H1 (cell line): ENCODE measurements around the gene CAPN3. TPM values are rescaled to one million over a fixed set of nuclear protein-coding genes. Genes with fewer than 3 reads are reported as not detected.

Experiments used
- CTCF ChIA-PET: fragments of 300-600 bp; sonication (Branson Sonifier 250); formaldehyde crosslinking; loops from one replicate; lab custom pipeline; 2021; ENCODE audit not compliant: partially characterized antibody; lab: Charles Lee
- POLR2A ChIA-PET: fragments of 300-600 bp; sonication (Branson Sonifier 250); formaldehyde crosslinking; loops from one replicate; lab custom pipeline; 2021; ENCODE audit warnings: inconsistent platforms; ENCODE audit not compliant: partially characterized antibody; lab: Charles Lee
- DNase-seq, 2 experiments: peaks; one replicate each; pipeline versions ENCODE4 v3.0.0 to v3.0.0-alpha.2; 2010 to 2022; ENCODE audit warnings: low spot score in 2 of 2, low read depth in 1 of 2, mixed read lengths in 1 of 2
- FAIRE-seq: peaks from 2 replicates; lab custom pipeline; 2011; peaks lifted over from hg19 to GRCh38; lab: Jason Lieb, UNC
- H2AFZ ChIP-seq: 2 replicates; pipeline ENCODE4 v1.8.1; 2012; ENCODE audit warnings: low read length, inconsistent platforms
- H2AK5ac ChIP-seq: 2 replicates; pipeline ENCODE4 v1.6.1; 2013; ENCODE audit warnings: low read depth, low read length
- H2BK120ac ChIP-seq: replicated peaks from 2 replicates; pipeline ENCODE3; 2013; ENCODE audit warnings: low read depth, low read length, inconsistent platforms
- H2BK12ac ChIP-seq: 2 replicates; pipeline ENCODE4 v1.6.1; 2013; ENCODE audit warnings: low read depth, low read length
- H2BK15ac ChIP-seq: 2 replicates; pipeline ENCODE4 v1.6.1; 2013; ENCODE audit warnings: low read length
- H2BK20ac ChIP-seq: 2 replicates; pipeline ENCODE4 v1.6.1; 2013; ENCODE audit warnings: low read length
- H2BK5ac ChIP-seq: 2 replicates; pipeline ENCODE4 v1.6.1; 2013; ENCODE audit warnings: low read depth, low read length
- H3K14ac ChIP-seq: 2 replicates; pipeline ENCODE4 v1.6.1; 2013; ENCODE audit warnings: inconsistent platforms; ENCODE audit not compliant: insufficient read length
- H3K18ac ChIP-seq: 2 replicates; pipeline ENCODE4 v1.6.1; 2013; ENCODE audit warnings: low read length; ENCODE audit errors: extremely low read depth
- H3K23ac ChIP-seq: 2 replicates; pipeline ENCODE4 v1.6.1; 2013; ENCODE audit warnings: inconsistent platforms; ENCODE audit not compliant: insufficient read length
- H3K23me2 ChIP-seq: 2 replicates; pipeline ENCODE4 v1.6.1; 2013; ENCODE audit warnings: low read depth, low read length
- H3K27ac ChIP-seq: 2 replicates; pipeline ENCODE4 v1.6.1; 2011; ENCODE audit warnings: low read depth, low read length, inconsistent platforms
- H3K27me3 ChIP-seq, 4 experiments: replicated peaks in 1 of 4; 1 replicate in 1 of 4; 2 replicates in 3 of 4; pipeline versions ENCODE4 v1.6.1 to v1.8.1; 2011 to 2013; ENCODE audit warnings: low read length in 3 of 4, mild to moderate bottlenecking in 3 of 4, inconsistent platforms in 2 of 4, mixed read lengths in 2 of 4, moderate library complexity in 1 of 4; ENCODE audit not compliant: control insufficient read depth in 3 of 4, insufficient read depth in 3 of 4; ENCODE audit errors: extremely low read depth in 1 of 4
- H3K36me3 ChIP-seq, 4 experiments: 2 replicates each; pipeline versions ENCODE4 v1.6.1 to v1.8.1; 2011 to 2013; ENCODE audit warnings: mild to moderate bottlenecking in 4 of 4, low read length in 3 of 4, moderate library complexity in 2 of 4, control low read depth in 1 of 4, inconsistent platforms in 1 of 4; ENCODE audit not compliant: insufficient read depth in 4 of 4, control insufficient read depth in 2 of 4
- H3K4ac ChIP-seq: replicated peaks from 2 replicates; pipeline ENCODE3; 2013; ENCODE audit warnings: low read length, low read depth, mixed read lengths, inconsistent platforms; ENCODE audit not compliant: insufficient read length
- H3K4me1 ChIP-seq, 4 experiments: replicated peaks in 1 of 4; 1 replicate in 1 of 4; 2 replicates in 3 of 4; pipeline versions ENCODE4 v1.6.1 to v1.8.1; 2011 to 2013; ENCODE audit warnings: low read length in 3 of 4, inconsistent platforms in 2 of 4, mixed read lengths in 1 of 4; ENCODE audit not compliant: insufficient read depth in 4 of 4, control insufficient read depth in 3 of 4
- H3K4me2 ChIP-seq, 2 experiments: 2 replicates each; pipeline versions ENCODE4 v1.6.1 to v1.8.1; 2011 to 2013; ENCODE audit warnings: low read depth in 2 of 2, low read length in 2 of 2, control low read depth in 1 of 2, inconsistent platforms in 1 of 2, mild to moderate bottlenecking in 1 of 2; ENCODE audit not compliant: insufficient read depth in 1 of 2
- H3K4me3 ChIP-seq, 4 experiments: fragments of 200-600, 300-600 bp in 1 of 4; sonication (generic), shearing (Covaris generic), sonication (Bioruptor Twin) in 1 of 4; 2 replicates each; pipeline versions ENCODE4 v1.5.1 to v1.8.1; 2011 to 2016; ENCODE audit warnings: low read length in 4 of 4, low read depth in 3 of 4, control low read depth in 2 of 4, inconsistent platforms in 2 of 4, mild to moderate bottlenecking in 2 of 4, mixed read lengths in 1 of 4, moderate library complexity in 1 of 4; ENCODE audit not compliant: insufficient read depth in 2 of 4; ENCODE audit errors: extremely low read depth in 1 of 4
- H3K56ac ChIP-seq: replicated peaks from 2 replicates; pipeline ENCODE3; 2013; ENCODE audit warnings: low read depth, mild to moderate bottlenecking, mixed read lengths, low read length, inconsistent platforms; ENCODE audit not compliant: insufficient read length
- H3K79me1 ChIP-seq: 2 replicates; pipeline ENCODE4 v1.6.1; 2013; ENCODE audit warnings: low read depth, low read length, control low read depth
- H3K79me2 ChIP-seq, 2 experiments: 2 replicates each; pipeline versions ENCODE4 v1.6.1 to v1.8.1; 2012 to 2013; ENCODE audit warnings: low read length in 2 of 2, mild to moderate bottlenecking in 2 of 2, inconsistent platforms in 1 of 2; ENCODE audit not compliant: insufficient read depth in 2 of 2, control insufficient read depth in 1 of 2
- H3K9ac ChIP-seq, 4 experiments: replicated peaks in 1 of 4; 1 replicate in 1 of 4; 2 replicates in 3 of 4; pipeline versions ENCODE4 v1.6.1 to v1.8.1; 2011 to 2013; ENCODE audit warnings: low read depth in 3 of 4, low read length in 3 of 4, control low read depth in 2 of 4, mild to moderate bottlenecking in 2 of 4, moderate library complexity in 2 of 4, inconsistent platforms in 1 of 4; ENCODE audit errors: extremely low read depth in 1 of 4
- H3K9me3 ChIP-seq, 2 experiments: 2 replicates each; pipeline versions ENCODE4 v1.6.1 to v1.8.1; 2012 to 2013; ENCODE audit warnings: mild to moderate bottlenecking in 2 of 2, moderate library complexity in 2 of 2, control low read depth in 1 of 2, inconsistent platforms in 1 of 2, low read depth in 1 of 2, low read length in 1 of 2, mixed read lengths in 1 of 2; ENCODE audit not compliant: insufficient read depth in 2 of 2
- H4K20me1 ChIP-seq, 2 experiments: replicated peaks in 1 of 2; 2 replicates each; pipeline versions ENCODE3 to v1.8.1; 2011 to 2013; ENCODE audit warnings: inconsistent platforms in 2 of 2, low read length in 2 of 2, mild to moderate bottlenecking in 1 of 2; ENCODE audit not compliant: insufficient read depth in 2 of 2, control insufficient read depth in 1 of 2
- H4K5ac ChIP-seq: 2 replicates; pipeline ENCODE4 v1.6.1; 2013; ENCODE audit warnings: low read length, low read depth, mixed read lengths, inconsistent platforms; ENCODE audit not compliant: insufficient read length
- H4K8ac ChIP-seq: 2 replicates; pipeline ENCODE4 v1.8.0; 2013; ENCODE audit warnings: mild to moderate bottlenecking, moderate library complexity, low read length, inconsistent platforms; ENCODE audit not compliant: insufficient read depth; ENCODE audit errors: extremely low read depth
- H4K91ac ChIP-seq: replicated peaks from 2 replicates; pipeline ENCODE3; 2013; ENCODE audit warnings: low read length, mixed read lengths, inconsistent platforms; ENCODE audit not compliant: insufficient read length
- ASH2L ChIP-seq: fragments of 200-600, 300-600 bp; sonication (generic); IDR thresholded peaks from one replicate; pipeline ENCODE4 v1.7.1; 2017; ENCODE audit warnings: low read length
- CBX8 ChIP-seq: fragments of 300-800, 300-1000 bp; sonication (generic); IDR thresholded peaks from 2 replicates; pipeline ENCODE4 v1.7.1; 2016; ENCODE audit warnings: low read depth, low read length, borderline replicate concordance
- GTF2F1 ChIP-seq: IDR thresholded peaks from 2 replicates; pipeline ENCODE4 v1.6.1; 2012; ENCODE audit warnings: low read depth, low read length, improper control_type of control experiment, borderline replicate concordance
- HDAC2 ChIP-seq, 2 experiments: fragments of 300-600 bp in 1 of 2; sonication (generic) in 1 of 2; IDR thresholded peaks; 2 replicates each; pipeline ENCODE4 v1.6.1; 2011 to 2012; ENCODE audit warnings: low read depth in 2 of 2, low read length in 2 of 2, mild to moderate bottlenecking in 2 of 2, moderate library complexity in 2 of 2, borderline replicate concordance in 1 of 2, inconsistent platforms in 1 of 2
- HDAC6 ChIP-seq: IDR thresholded peaks from one replicate; pipeline ENCODE4 v1.7.1; 2012; ENCODE audit warnings: low read depth, mild to moderate bottlenecking, inconsistent platforms, low read length, moderate library complexity
- JUN ChIP-seq: IDR thresholded peaks from 2 replicates; pipeline ENCODE4 v1.6.1; 2011; ENCODE audit warnings: low read depth, mild to moderate bottlenecking, improper control_type of control experiment, low read length
- NANOG ChIP-seq: IDR thresholded peaks from 2 replicates; pipeline ENCODE4 v1.6.1; 2011; ENCODE audit warnings: low read length, low read depth, mild to moderate bottlenecking, inconsistent platforms; ENCODE audit not compliant: insufficient read depth, poor library complexity, severe bottlenecking
- PHF8 ChIP-seq: fragments of 200-600 bp; sonication (generic); conservative IDR thresholded peaks from 2 replicates; pipeline ENCODE4 v1.7.1; 2012; ENCODE audit warnings: low read depth, mild to moderate bottlenecking, inconsistent platforms, low read length, moderate library complexity
- SIN3A ChIP-seq, 2 experiments: IDR thresholded peaks in 1 of 2; conservative IDR thresholded peaks in 1 of 2; 2 replicates each; pipeline ENCODE4 v1.6.1; 2011 to 2012; ENCODE audit warnings: low read length in 2 of 2, improper control_type of control experiment in 1 of 2, low read depth in 1 of 2, mild to moderate bottlenecking in 1 of 2
- SRF ChIP-seq: IDR thresholded peaks from 2 replicates; pipeline ENCODE4 v1.6.1; 2011; ENCODE audit warnings: mild to moderate bottlenecking, low read depth, low read length, moderate library complexity
- TBP ChIP-seq: IDR thresholded peaks from 2 replicates; pipeline ENCODE4 v1.6.1; 2011; ENCODE audit warnings: low read depth, low read length, improper control_type of control experiment
- TCF12 ChIP-seq: IDR thresholded peaks from 2 replicates; pipeline ENCODE4 v1.6.1; 2011; ENCODE audit warnings: low read depth, mild to moderate bottlenecking, low read length
- TEAD4 ChIP-seq: IDR thresholded peaks from 2 replicates; pipeline ENCODE4 v1.6.1; 2012; ENCODE audit warnings: low read depth, low read length, inconsistent platforms, mixed read lengths
- ZNF274 ChIP-seq: IDR thresholded peaks from 2 replicates; pipeline ENCODE4 v1.7.0; 2012; ENCODE audit warnings: low read length, borderline replicate concordance; ENCODE audit errors: extremely low read depth
- WGBS, 2 experiments: shearing (Covaris generic) in 1 of 2; methylation state at CpG; one replicate each; pipeline versions ENCODE4 v1.1.6 to v1.1.7; 2013 to 2015; ENCODE audit warnings: low lambda C conversion rate in 2 of 2, mixed read lengths in 2 of 2, inconsistent platforms in 1 of 2, low coverage in 1 of 2, missing lambda C conversion rate in 1 of 2; ENCODE audit not compliant: insufficient replicate concordance in 2 of 2, insufficient coverage in 1 of 2, insufficient read length in 1 of 2; ENCODE audit errors: extremely low coverage in 1 of 2, missing lambda C conversion rate in 1 of 2; 5-methylcytosine and 5-hydroxymethylcytosine counted together
- polyA plus RNA-seq, 7 experiments: library from polyadenylated mRNA; depleted of rRNA in 3 of 7; stranded (reverse) in 5 of 7; unstranded in 2 of 7; fragments of >200 nt in 5 of 7; fragments of 200-250 nt in 2 of 7; gene quantifications; 1 replicate in 5 of 7; 2 replicates in 1 of 7; 4 replicates in 1 of 7; pipeline versions ENCODE4 v1.2.1 to v1.2.3, GENCODE V29; 2011 to 2013; ENCODE audit warnings: missing spikeins in 2 of 7, mixed read lengths in 2 of 7
- total RNA-seq: library from RNA; stranded (reverse); fragmentation: NEBNext Ultra II Directional; extraction: Animal tissue kit (Norgen Biotek cat#: 25700); gene quantifications from 2 replicates; pipeline ENCODE4 v1.2.1, GENCODE V29; 2021

Gene CAPN3
- total and polyA plus RNA-seq, 2 of the 8 experiments (the other 6 are each of a cell fraction or from before 2014, with no cell fraction given): 0.80 to 2.1 TPM

DNA sequence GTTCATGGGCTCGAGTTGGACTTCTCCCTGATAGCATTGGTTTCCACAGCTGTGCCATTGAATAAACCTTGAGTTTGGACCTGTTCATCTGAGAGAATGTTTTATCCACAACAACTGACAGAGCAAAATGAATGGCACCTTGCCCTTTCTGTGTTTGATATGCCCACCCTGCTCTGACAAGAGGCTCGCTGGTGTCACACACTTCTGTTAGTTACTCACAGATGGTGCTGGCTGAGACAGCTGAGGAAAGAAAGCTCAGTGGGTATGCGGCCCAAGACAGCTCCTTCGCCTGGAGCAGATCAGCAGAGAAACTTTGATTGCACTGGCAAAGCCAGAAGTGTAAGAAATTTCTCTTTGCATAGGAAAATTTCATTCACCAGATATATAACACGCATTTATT, 2.5 kb upstream of the CAPN3 start:
- no peak overlapping the region for H3K27ac ChIP-seq
- no peak for TF ChIP-seq GTF2F1
- TF ChIP-seq TEAD4: no peak
- TF ChIP-seq JUN: no peak
- no peak for TF ChIP-seq HDAC6
- no peak for TF ChIP-seq SIN3A (conservative IDR thresholded peaks at IDR 0.05 in 1 of 2, IDR thresholded peaks at IDR 0.05 in 1 of 2; ENCODE audit: low read depth in 1 of 2, low read length in 2 of 2)
- TF ChIP-seq TCF12: no peak
- no peak for TF ChIP-seq PHF8
- TF ChIP-seq SRF: no peak
- TF ChIP-seq CBX8: no peak
- no peak for TF ChIP-seq ZNF274
- TF ChIP-seq NANOG: no peak
- no peak for TF ChIP-seq HDAC2 (IDR thresholded peaks at IDR 0.05; ENCODE audit: borderline replicate concordance in 1 of 2, low read depth in 2 of 2, low read length in 2 of 2)
- TF ChIP-seq TBP: no peak
- TF ChIP-seq ASH2L: no peak

More for the DNA sequence above, 2.5 kb upstream of the CAPN3 start:
- H4K20me1 ChIP-seq: no peaks in the 10 kb centered on the region
- no peaks in the 10 kb centered on the region; a peak in 1 of 8 replicates for H3K36me3 ChIP-seq
- H3K9me3 ChIP-seq: no peaks in the 10 kb centered on the region
- POLR2A ChIA-PET: no interaction called here
- H2BK15ac ChIP-seq: no peak overlapping the region
- no peak overlapping the region for H2BK5ac ChIP-seq
- H4K91ac ChIP-seq: no peak overlapping the region
- FAIRE-seq (no peak), DNase-seq (no peak)
- H3K14ac ChIP-seq: no peak overlapping the region
- no peaks in the 10 kb centered on the region for H3K4me1 ChIP-seq
- H3K23me2 ChIP-seq: 0 out of 2 replicates have a peak, but pooled peaks cover 2% of the 10 kb centered on the region
- H3K23ac ChIP-seq: no peak overlapping the region
- no peak overlapping the region for H3K56ac ChIP-seq
- H4K8ac ChIP-seq: no peak overlapping the region
- H3K79me1 ChIP-seq: no peaks in the 10 kb centered on the region
- H4K5ac ChIP-seq: no peak overlapping the region
- 84% methylated on average over 5 of the region's 5 CpGs; no CpG with 5 or more reads in 1 of the 2 experiments for WGBS, 2 experiments
- H3K9ac ChIP-seq: no peak overlapping the region
- H3K4ac ChIP-seq: no peak overlapping the region
- no peak overlapping the region for H2AK5ac ChIP-seq
- no peak overlapping the region for H2AFZ ChIP-seq
- CTCF ChIA-PET: interaction anchor here (0.7 kb wide), 1 partner anchor 28 kb away, joined by 4 read pairs; no protein-coding TSS in a partner anchor
- no peak overlapping the region for H2BK20ac ChIP-seq
- H3K4me3 ChIP-seq: no peak overlapping the region
- no peaks in the 10 kb centered on the region; a peak in 1 of 7 replicates for H3K27me3 ChIP-seq
- no peak overlapping the region for H3K18ac ChIP-seq
- H2BK12ac ChIP-seq: no peak overlapping the region
- H2BK120ac ChIP-seq: no peak overlapping the region
- no peaks in the 10 kb centered on the region for H3K79me2 ChIP-seq
- H3K4me2 ChIP-seq: no peak overlapping the region
